H9 (cell line): ENCODE measurements around the gene SEMA3G. TPM values are rescaled to one million over a fixed set of nuclear protein-coding genes. Genes with fewer than 3 reads are reported as not detected.

Experiments
- DNase-seq: peaks from one replicate; pipeline ENCODE4 v3.0.0-alpha.2; 2017
- H2AFZ ChIP-seq: one replicate; pipeline ENCODE4 v1.6.1; 2013; ENCODE audit warnings: mild to moderate bottlenecking, low read length, control low read depth, moderate library complexity
- H2AK5ac ChIP-seq: 2 replicates; pipeline ENCODE4 v1.6.1; 2013; ENCODE audit warnings: low read length, control low read depth, mixed read lengths; ENCODE audit not compliant: insufficient read length
- H2BK120ac ChIP-seq: one replicate; pipeline ENCODE4 v1.6.1; 2013; ENCODE audit warnings: low read depth, mild to moderate bottlenecking, low read length, control low read depth, inconsistent platforms; ENCODE audit not compliant: poor library complexity, severe bottlenecking
- H2BK12ac ChIP-seq: 2 replicates; pipeline ENCODE4 v1.6.1; 2013; ENCODE audit warnings: low read length, control low read depth, mixed read lengths, low read depth; ENCODE audit not compliant: insufficient read length
- H2BK15ac ChIP-seq: 2 replicates; pipeline ENCODE4 v1.6.1; 2013; ENCODE audit warnings: low read depth, low read length, control low read depth
- H2BK20ac ChIP-seq: one replicate; pipeline ENCODE4 v1.6.1; 2013; ENCODE audit warnings: low read depth, mild to moderate bottlenecking, low read length, control low read depth, inconsistent platforms; ENCODE audit not compliant: poor library complexity, severe bottlenecking
- H2BK5ac ChIP-seq: 2 replicates; pipeline ENCODE4 v1.6.1; 2013; ENCODE audit warnings: low read length, control low read depth, mixed read lengths; ENCODE audit not compliant: insufficient read length
- H3K14ac ChIP-seq: 2 replicates; pipeline ENCODE4 v1.6.1; 2013; ENCODE audit warnings: low read length, control low read depth; ENCODE audit not compliant: insufficient read depth
- H3K18ac ChIP-seq: 2 replicates; pipeline ENCODE4 v1.6.1; 2013; ENCODE audit warnings: low read depth, mild to moderate bottlenecking, mixed read lengths, low read length, control low read depth; ENCODE audit not compliant: insufficient read length
- H3K23ac ChIP-seq: 2 replicates; pipeline ENCODE4 v1.6.1; 2013; ENCODE audit warnings: low read length, control low read depth, mixed read lengths, low read depth; ENCODE audit not compliant: insufficient read length
- H3K23me2 ChIP-seq: 2 replicates; pipeline ENCODE4 v1.6.1; 2013; ENCODE audit warnings: low read depth, mild to moderate bottlenecking, mixed read lengths, low read length, control low read depth; ENCODE audit not compliant: insufficient read length, poor library complexity, severe bottlenecking
- H3K27ac ChIP-seq: 2 replicates; pipeline ENCODE4 v1.5.1; 2013; ENCODE audit warnings: low read length, control low read depth, mixed read lengths, low read depth; ENCODE audit not compliant: insufficient read length
- H3K27me3 ChIP-seq: 2 replicates; pipeline ENCODE4 v1.6.1; 2013; ENCODE audit warnings: low read length, control low read depth, inconsistent platforms; ENCODE audit not compliant: insufficient read depth
- H3K4ac ChIP-seq: 2 replicates; pipeline ENCODE4 v1.6.1; 2013; ENCODE audit warnings: low read depth, mild to moderate bottlenecking, control low read depth, inconsistent platforms, low read length, moderate library complexity
- H3K4me1 ChIP-seq: 2 replicates; pipeline ENCODE4 v1.6.1; 2013; ENCODE audit warnings: low read length, control low read depth, inconsistent platforms; ENCODE audit not compliant: insufficient read depth
- H3K4me2 ChIP-seq: 2 replicates; pipeline ENCODE4 v1.6.1; 2013; ENCODE audit warnings: low read length, control low read depth, mixed read lengths; ENCODE audit not compliant: insufficient read length, insufficient read depth
- H3K56ac ChIP-seq: 2 replicates; pipeline ENCODE4 v1.6.1; 2013; ENCODE audit warnings: low read depth, mild to moderate bottlenecking, mixed read lengths, low read length, control low read depth; ENCODE audit not compliant: insufficient read length
- H3K79me1 ChIP-seq: 2 replicates; pipeline ENCODE4 v1.6.1; 2013; ENCODE audit warnings: low read depth, mild to moderate bottlenecking, moderate library complexity, low read length, control low read depth, inconsistent platforms; ENCODE audit not compliant: insufficient read depth, poor library complexity, severe bottlenecking
- H3K79me2 ChIP-seq: 2 replicates; pipeline ENCODE4 v1.6.1; 2013; ENCODE audit warnings: low read length, control low read depth, inconsistent platforms; ENCODE audit not compliant: insufficient read depth
- H3K9ac ChIP-seq: 2 replicates; pipeline ENCODE4 v1.6.1; 2013; ENCODE audit warnings: low read length, control low read depth, mixed read lengths; ENCODE audit not compliant: insufficient read length; ENCODE audit errors: extremely low read depth
- H3K9me3 ChIP-seq: one replicate; pipeline ENCODE4 v1.6.1; 2013; ENCODE audit warnings: low read depth, low read length, inconsistent platforms; ENCODE audit not compliant: control insufficient read depth
- H3T11ph ChIP-seq: one replicate; pipeline ENCODE4 v1.6.1; 2013; ENCODE audit warnings: mild to moderate bottlenecking, low read length, control low read depth, inconsistent platforms
- H4K20me1 ChIP-seq: one replicate; pipeline ENCODE4 v1.6.1; 2013; ENCODE audit not compliant: control insufficient read depth, insufficient read length, insufficient read depth
- H4K5ac ChIP-seq: 2 replicates; pipeline ENCODE4 v1.6.1; 2013; ENCODE audit warnings: low read depth, mild to moderate bottlenecking, mixed read lengths, low read length, control low read depth; ENCODE audit not compliant: insufficient read length
- H4K8ac ChIP-seq: replicated peaks from 2 replicates; pipeline ENCODE4 v1.6.1; 2013; ENCODE audit warnings: low read length, control low read depth, mixed read lengths, low read depth; ENCODE audit not compliant: insufficient read length
- H4K91ac ChIP-seq: 2 replicates; pipeline ENCODE4 v1.6.1; 2013; ENCODE audit warnings: low read depth, mild to moderate bottlenecking, moderate library complexity, mixed read lengths, low read length, control low read depth; ENCODE audit not compliant: insufficient read length
- H3K27ac Mint-ChIP-seq, 3 experiments: 2 replicates in 2 of 3; 3 replicates in 1 of 3; pipeline ENCODE4 v1.8.0; 2020 to 2021; ENCODE audit warnings: mixed read lengths in 3 of 3, mild to moderate bottlenecking in 1 of 3, moderate library complexity in 1 of 3
- H3K27me3 Mint-ChIP-seq: 2 replicates; pipeline ENCODE4 v1.8.0; 2021; ENCODE audit warnings: low read depth, mild to moderate bottlenecking, moderate library complexity, mixed read lengths
- H3K36me3 Mint-ChIP-seq, 3 experiments: 2 replicates in 2 of 3; 3 replicates in 1 of 3; pipeline ENCODE4 v1.8.0; 2020 to 2021; ENCODE audit warnings: low read depth in 3 of 3, mixed read lengths in 3 of 3; ENCODE audit not compliant: insufficient read depth in 1 of 3
- H3K4me1 Mint-ChIP-seq, 2 experiments: 2 replicates each; pipeline ENCODE4 v1.8.0; 2020; ENCODE audit warnings: mixed read lengths in 2 of 2
- H3K4me3 Mint-ChIP-seq, 2 experiments: 2 replicates in 1 of 2; 3 replicates in 1 of 2; pipeline ENCODE4 v1.8.0; 2020 to 2021; ENCODE audit warnings: mild to moderate bottlenecking in 2 of 2, mixed read lengths in 2 of 2, moderate library complexity in 1 of 2
- H3K9me3 Mint-ChIP-seq, 2 experiments: 2 replicates in 1 of 2; 3 replicates in 1 of 2; pipeline ENCODE4 v1.8.0; 2020; ENCODE audit warnings: mild to moderate bottlenecking in 2 of 2, mixed read lengths in 2 of 2, moderate library complexity in 1 of 2
- WGBS: extraction: QIAGEN DNeasy Blood & Tissue Kit; methylation state at CpG from one replicate; pipeline ENCODE4 v1.1.7; 2013; ENCODE audit warnings: missing lambda C conversion rate, low lambda C conversion rate, mixed read lengths; ENCODE audit not compliant: insufficient read length; ENCODE audit errors: extremely low coverage; 5-methylcytosine and 5-hydroxymethylcytosine counted together
- total RNA-seq: library from RNA; stranded (reverse); gene quantifications from 2 replicates; pipeline ENCODE4 v1.2.1, GENCODE V29; 2021
- TF ChIP-seq, protein P1 (sequence below): fragments of 200-600 bp; sonication (generic); conservative IDR thresholded peaks from 3 replicates; pipeline ENCODE4 v1.8.0; 2021; ENCODE audit warnings: antibody characterized with exemption, mild to moderate bottlenecking

The SEMA3G gene
- total RNA-seq, 1 experiment from 2014 or later = 2.4 TPM

DNA sequence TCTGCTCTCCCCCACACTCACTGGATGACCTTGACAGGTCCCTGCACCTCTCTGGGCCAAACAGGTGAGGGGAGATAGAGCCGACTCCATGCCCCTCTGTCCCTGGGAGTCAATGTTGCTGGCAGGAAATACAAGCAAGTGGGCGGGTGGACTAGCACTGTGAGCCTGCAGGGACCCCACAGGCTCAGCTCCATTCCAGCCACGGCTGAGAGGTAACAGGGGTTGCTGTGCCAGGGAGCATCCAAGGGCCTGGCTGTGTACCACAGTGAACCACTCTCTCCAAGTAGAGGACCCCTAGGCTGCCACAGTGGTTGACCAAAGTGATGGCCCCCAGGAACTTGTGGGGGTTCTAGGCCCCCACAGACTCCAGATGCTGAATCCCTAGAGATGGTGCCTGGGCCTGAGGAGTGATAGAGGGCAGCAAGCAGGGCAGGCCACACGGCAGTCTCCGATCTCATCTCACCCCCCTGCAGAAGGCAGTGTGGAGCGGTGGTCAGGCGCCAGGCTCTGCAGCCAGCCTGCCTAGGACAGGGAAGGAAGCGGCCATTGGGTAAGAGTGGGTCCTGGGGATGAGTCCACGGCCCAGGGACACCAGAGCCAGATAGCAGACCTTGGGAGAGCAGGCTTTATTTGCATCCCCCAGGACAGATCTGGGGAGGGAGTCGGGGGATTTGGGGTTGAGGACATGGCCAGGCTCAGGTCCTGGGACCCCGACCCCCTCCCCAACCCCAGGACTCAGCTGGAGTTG, 5.8 kb upstream of the SEMA3G start:
- Histone ChIP-seq H2AFZ (no peak overlapping the region), H4K5ac (no peak overlapping the region), H4K91ac (peak overlapping the region; percentile 46), H3K79me1 (no peaks in the 10 kb centered on the region), H3K4ac (no peak overlapping the region), H3K23ac (no peak overlapping the region), H2BK15ac (no peak overlapping the region), H2BK120ac (no peak overlapping the region), H3K4me2 (no peak overlapping the region), H3K9ac (no peak overlapping the region), H3K4me1 (no peaks in the 10 kb centered on the region; the same call in 1 of the 2 replicates), H3K14ac (peak overlapping the region; percentile 17), H4K20me1 (no peaks in the 10 kb centered on the region), H2AK5ac (no peak overlapping the region), H3T11ph (no peak overlapping the region), H3K27me3 (no peaks in the 10 kb centered on the region), H3K79me2 (no peaks in the 10 kb centered on the region), H2BK20ac (no peak overlapping the region), H4K8ac (no peak overlapping the region), H3K18ac (no peak overlapping the region), H2BK5ac (no peak overlapping the region), H2BK12ac (no peak overlapping the region), H3K9me3 (no peaks in the 10 kb centered on the region), H3K56ac (no peak overlapping the region), H3K23me2 (no peaks in the 10 kb centered on the region), H3K27ac (no peak overlapping the region)
- H3K4me1 Mint-ChIP-seq = peaks cover 31 to 42% of the 10 kb centered on the region in 2 experiments
- no CpG with 5 or more reads among the region's 11 CpGs for WGBS
- no peaks in the 10 kb centered on the region for H3K9me3 Mint-ChIP-seq
- peak; percentile 20 for DNase-seq
- peaks cover 3% of the 10 kb centered on the region for H3K27me3 Mint-ChIP-seq
- no peaks in the 10 kb centered on the region; a peak in 1 of 7 replicates for H3K36me3 Mint-ChIP-seq
- no peak overlapping the region for H3K4me3 Mint-ChIP-seq
- TF ChIP-seq, protein P1, sequence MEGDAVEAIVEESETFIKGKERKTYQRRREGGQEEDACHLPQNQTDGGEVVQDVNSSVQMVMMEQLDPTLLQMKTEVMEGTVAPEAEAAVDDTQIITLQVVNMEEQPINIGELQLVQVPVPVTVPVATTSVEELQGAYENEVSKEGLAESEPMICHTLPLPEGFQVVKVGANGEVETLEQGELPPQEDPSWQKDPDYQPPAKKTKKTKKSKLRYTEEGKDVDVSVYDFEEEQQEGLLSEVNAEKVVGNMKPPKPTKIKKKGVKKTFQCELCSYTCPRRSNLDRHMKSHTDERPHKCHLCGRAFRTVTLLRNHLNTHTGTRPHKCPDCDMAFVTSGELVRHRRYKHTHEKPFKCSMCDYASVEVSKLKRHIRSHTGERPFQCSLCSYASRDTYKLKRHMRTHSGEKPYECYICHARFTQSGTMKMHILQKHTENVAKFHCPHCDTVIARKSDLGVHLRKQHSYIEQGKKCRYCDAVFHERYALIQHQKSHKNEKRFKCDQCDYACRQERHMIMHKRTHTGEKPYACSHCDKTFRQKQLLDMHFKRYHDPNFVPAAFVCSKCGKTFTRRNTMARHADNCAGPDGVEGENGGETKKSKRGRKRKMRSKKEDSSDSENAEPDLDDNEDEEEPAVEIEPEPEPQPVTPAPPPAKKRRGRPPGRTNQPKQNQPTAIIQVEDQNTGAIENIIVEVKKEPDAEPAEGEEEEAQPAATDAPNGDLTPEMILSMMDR = no peak
- H3K27ac Mint-ChIP-seq = peak overlapping the region in 2 of 3 experiments; percentile 77 to 85; a peak in 4 of 7 replicates
